Right kidney (tissue), 1 donor: ENCODE results near the gene MRPS23.
"Not testable (repeated sequence)": the region's sequence is repeated elsewhere in the genome, so short reads cannot be mapped to it uniquely, and the experiment has no call there.

Experiments
- DNase-seq: peaks from one replicate; pipeline ENCODE4 v3.0.0-alpha.2; 2016

Gene MRPS23

GRCh38 chr17:57864273-57864672, 14.4 kb upstream of the MRPS23 start:
- no peak for DNase-seq

GRCh38 chr17:57862694-57863667, 13.1 kb upstream of the MRPS23 start:
- DNase-seq: no peak

- peak; percentile 74 for DNase-seq
These were observed 12.2 kb upstream of the MRPS23 start for GRCh38 chr17:57861790-57862693.

- peak; percentile 77 for DNase-seq
These were observed 11.4 kb upstream of the MRPS23 start for GRCh38 chr17:57861000-57861789.

GRCh38 chr17:57860414-57860999, 10.7 kb upstream of the MRPS23 start:
- DNase-seq: no peak

- DNase-seq: no peak
These were observed 10.0 kb upstream of the MRPS23 start for GRCh38 chr17:57859601-57860413.

GRCh38 chr17:57858838-57859237, 9.0 kb upstream of the MRPS23 start:
- no peak for DNase-seq

- DNase-seq: no peak
These were observed 7.2 kb upstream of the MRPS23 start for GRCh38 chr17:57856792-57857620.

- DNase-seq: no peak
These were observed 5.7 kb upstream of the MRPS23 start for GRCh38 chr17:57855391-57856035.

- DNase-seq: no peak
These were observed 3.9 kb upstream of the MRPS23 start for GRCh38 chr17:57853695-57854094.

GRCh38 chr17:57852955-57853328, 3.1 kb upstream of the MRPS23 start:
- DNase-seq: no peak

GRCh38 chr17:57852092-57852954, 2.5 kb upstream of the MRPS23 start:
- DNase-seq: no peak

GRCh38 chr17:57849163-57849873, 526 bp downstream of the MRPS23 start:
- no peak for DNase-seq

- DNase-seq: not testable (repeated sequence)
These were observed 3.5 kb downstream of the MRPS23 start for GRCh38 chr17:57846056-57846945.

GRCh38 chr17:57842280-57842679, 7.6 kb downstream of the MRPS23 start:
- DNase-seq: no peak

- DNase-seq: no peak
These were observed 10.3 kb downstream of the MRPS23 start for GRCh38 chr17:57839571-57839923.
